Activated effector memory CD4-positive, alpha-beta T cell treated with anti-CD3 and anti-CD28 coated beads, Interleukin-2, amount 50 U/mL, for 16 hours (primary cell): ENCODE measurements around the gene MYO1F.
"Not testable (repeated sequence)": the region's sequence is repeated elsewhere in the genome, so short reads cannot be mapped to it uniquely, and the experiment has no call there.

ENCODE experiments used
- DNase-seq: peaks from one replicate; pipeline ENCODE4 v3.0.0-alpha.2; 2020

MYO1F gene

GRCh38 chr19:8514505-8515009 is 62.7 kb downstream of the MYO1F start:
- DNase-seq, result not testable (repeated sequence)

GRCh38 chr19:8513687-8514504 is 63.3 kb downstream of the MYO1F start, which contains the start of gene ZNF414:
ZNF414 (minus strand) TSS chr19:8514167; CDS start chr19:8514046, 121 bp downstream.
- peak; percentile 97 for DNase-seq

- no peak for DNase-seq
Observed at GRCh38 chr19:8513036-8513686, 64.1 kb downstream of the MYO1F start.

DNA sequence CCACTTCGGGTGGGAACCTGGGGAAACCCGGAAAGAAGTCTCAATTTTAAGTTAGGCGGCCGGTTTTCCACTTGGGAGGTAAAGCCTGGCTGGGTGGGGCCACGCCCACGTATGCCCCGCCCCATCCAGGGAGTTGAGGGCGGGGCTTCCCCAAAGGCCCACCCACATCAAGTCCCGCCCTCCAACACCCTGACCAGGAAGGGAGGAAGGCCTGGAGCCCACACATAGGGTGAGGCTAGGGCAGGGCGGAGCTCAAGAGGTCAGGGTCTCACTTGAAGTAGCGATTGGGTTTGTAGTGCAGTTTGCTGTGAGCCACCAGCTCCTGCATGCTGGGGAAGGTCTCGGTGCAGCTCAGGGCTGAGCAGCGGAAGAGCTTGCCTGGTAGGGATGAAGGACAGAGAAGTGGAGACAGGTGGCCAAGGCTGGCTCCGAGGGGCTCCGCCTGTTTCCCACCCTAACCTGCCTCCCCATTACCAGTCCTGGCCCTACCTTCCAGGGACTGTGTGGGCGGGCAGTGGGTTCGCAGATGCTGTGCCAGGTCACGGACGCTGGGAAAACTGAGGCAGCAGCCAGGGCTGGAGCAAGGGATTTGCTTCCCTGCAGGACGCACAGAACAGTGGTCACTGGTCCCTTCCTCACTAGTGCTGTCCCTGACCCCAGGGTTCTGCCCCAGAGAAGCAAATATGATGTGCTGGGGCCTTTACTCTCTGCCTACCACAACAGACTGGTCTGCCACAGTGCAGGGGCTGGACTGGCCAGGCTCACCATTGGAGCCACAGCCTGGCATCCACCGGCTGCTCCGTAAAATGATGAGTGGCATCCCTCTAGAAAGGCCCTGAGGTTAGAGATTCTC is 64.9 kb downstream of the MYO1F start:
- no peak for DNase-seq

DNA sequence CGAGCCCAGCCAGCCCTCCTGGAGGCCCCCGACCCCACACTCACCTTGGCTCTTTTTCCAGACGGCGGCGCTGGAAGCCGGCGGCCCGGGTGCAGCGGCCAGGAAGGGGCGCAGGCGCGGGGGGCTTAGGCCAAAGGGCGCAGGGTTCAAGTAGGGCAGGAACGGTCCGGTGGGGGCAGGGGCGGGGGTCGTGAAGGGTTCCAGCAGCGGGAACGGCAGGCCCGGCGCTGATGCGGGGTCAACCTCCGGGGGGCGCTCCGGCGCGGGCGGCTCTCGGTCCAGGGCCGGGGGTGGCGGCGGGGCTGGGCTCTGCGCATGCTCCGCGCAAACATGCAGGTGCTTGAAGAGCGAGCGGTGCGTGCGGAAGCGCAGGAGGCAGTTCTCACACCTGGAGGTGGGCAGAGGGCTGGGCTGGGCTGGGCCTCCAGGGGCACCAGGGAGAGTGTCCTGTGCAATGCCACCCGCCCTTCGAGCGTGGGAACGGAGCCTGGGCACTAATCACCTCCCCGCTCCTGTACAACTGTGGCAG is 65.6 kb downstream of the MYO1F start:
- no peak for DNase-seq

GRCh38 chr19:8510589-8511115 is 66.6 kb downstream of the MYO1F start:
- DNase-seq, result no peak

DNA sequence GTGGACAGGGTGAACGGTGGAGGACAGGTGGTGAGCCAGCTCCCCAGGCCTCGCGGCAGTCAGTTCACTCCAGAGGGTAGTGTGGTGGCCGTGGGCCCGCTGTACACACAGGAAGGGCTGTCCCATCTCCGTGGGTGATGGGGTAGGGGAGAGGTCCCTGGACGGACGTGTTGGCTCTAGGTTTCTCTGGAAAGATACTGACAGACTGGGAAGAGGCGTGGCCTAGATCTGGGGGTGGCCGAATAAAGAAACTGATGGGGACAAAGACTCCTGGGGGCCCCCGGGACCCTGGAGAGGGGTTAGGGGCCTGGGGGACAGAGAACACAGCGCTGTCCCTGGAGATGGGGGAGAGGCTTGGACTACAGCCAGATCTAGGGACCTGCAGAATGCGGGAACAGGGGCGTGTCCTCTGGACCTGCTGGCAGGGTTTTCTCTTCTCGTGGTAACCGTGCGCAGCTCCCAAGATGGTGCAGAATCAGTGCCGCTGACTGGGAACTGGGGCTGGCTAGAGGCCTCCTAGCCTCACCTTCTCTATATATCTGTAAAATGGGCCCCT is 70.8 kb downstream of the MYO1F start:
- no peak for DNase-seq

DNA sequence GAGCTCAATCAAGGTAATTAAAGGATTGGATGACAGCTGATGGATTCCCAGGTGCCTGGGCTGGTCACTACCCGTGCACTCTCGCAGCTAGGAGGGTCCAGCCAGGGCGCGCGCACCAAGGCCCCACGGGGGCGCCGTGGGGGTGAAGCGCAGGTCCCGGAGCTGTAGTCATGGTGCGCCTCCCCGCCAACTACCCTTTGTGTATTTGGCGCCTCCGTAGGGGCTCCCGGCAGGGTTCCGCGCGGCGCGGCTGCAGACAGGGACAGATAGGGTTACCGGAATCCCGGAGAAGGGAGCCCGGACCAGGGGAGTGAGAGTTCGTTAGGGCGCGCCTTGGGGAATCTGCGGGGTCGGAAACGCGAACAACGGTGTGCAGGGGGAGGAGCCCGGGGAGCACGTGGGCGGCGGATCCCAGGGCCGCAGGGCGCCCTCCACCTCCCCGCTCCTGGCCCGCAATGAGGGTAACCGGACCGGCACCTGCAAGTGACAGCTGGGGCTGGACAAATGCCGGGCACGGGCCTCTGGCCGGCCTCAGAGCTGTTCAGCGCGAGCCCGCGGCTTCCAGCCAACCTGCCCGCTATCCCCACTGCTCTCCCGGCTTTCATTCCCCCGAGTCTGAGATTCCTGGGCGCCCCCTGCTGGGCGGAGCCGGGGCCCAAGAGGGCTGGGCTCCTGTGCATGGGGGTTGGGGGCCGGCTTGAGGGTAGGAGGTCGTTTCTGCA is 71.4 kb downstream of the MYO1F start:
- DNase-seq, result peak; percentile 90

GRCh38 chr19:8504919-8505318 is 72.3 kb downstream of the MYO1F start:
- no peak for DNase-seq

GRCh38 chr19:8504171-8504570 is 73.1 kb downstream of the MYO1F start:
- DNase-seq, result no peak

- DNase-seq, result no peak
Observed at GRCh38 chr19:8503510-8503909, 73.7 kb downstream of the MYO1F start.

DNA sequence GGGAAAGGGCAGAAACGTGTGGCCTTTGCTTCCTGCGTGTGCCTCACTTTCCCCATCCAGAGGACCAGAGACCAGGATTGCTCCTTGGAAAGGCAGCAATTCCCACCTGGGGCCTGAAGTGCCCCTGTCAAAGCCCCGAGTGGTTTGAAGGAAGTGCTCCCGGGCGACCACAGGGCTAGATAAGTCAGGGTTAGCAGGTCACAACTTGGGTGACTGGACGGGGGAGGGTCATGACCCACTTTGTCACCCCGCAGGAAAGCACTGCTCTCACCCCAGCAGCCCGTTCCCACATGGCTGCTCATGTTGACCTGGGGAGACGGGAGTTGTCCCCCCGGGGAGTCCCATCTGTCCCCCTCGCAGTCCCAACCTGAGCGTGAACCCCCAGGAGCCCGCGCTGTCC is 75.3 kb downstream of the MYO1F start:
- DNase-seq, result no peak

GRCh38 chr19:8501516-8501915 is 75.7 kb downstream of the MYO1F start:
- DNase-seq, result no peak

- DNase-seq, result no peak
Observed at GRCh38 chr19:8500158-8500557, 77.1 kb downstream of the MYO1F start.

DNA sequence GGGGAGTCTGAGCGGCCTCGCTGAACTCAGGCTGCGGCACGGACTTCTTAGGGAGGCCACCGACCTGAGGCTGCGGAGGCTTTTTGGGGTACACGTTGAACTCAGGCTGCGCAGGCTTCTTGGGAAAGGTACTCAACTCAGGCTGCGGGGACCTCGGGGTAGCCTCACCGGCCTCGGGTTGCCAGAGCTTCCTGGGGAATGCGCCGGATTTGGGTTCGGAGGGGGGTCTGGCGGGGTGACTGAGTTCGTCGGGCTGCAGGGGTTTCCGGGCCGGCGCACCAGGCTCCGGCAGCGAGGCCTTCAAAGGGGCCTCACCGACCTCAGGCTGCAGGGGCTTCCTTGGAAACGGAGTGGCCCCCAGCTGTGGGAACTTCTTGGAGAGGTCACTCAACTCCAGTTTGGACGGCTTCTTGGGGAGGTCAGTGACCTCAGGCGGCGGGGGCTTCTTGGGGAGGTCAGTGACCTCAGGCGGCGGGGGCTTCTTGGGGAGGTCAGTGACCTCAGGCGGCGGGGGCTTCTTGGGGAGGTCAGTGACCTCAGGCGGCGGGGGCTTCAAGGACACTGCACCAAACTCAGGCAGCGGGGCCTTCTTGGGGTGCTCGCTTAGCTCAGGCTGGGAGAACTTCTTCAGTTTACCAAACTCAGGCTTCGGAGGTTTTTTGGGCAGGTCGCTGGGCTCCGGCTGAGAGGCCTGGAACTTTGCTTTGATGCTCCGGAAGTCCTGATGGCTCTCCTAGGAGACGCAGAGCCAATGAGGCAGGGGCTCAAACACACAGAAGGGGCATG is 78.0 kb downstream of the MYO1F start:
- DNase-seq, result no peak

DNA sequence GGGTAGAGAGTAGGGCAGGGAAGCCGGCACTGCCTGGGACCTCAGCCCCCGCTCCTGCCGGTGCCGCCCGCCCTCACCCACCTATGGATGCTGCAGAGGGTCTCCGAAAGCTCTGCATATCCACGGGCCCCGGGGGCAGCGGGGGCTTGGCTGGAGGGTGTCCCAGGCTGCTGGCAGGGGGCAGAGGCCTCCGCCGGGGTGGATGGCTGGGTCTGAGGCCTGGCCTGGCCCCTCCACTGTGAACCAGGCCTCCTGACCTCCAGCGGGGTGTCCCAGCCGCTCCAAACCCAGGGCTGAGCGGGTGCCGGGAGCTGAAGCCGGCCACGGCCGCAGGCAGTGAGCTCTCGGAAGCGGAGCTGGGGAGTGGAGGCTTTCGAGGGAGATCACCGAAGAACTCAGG is 78.9 kb downstream of the MYO1F start:
- no peak for DNase-seq

DNA sequence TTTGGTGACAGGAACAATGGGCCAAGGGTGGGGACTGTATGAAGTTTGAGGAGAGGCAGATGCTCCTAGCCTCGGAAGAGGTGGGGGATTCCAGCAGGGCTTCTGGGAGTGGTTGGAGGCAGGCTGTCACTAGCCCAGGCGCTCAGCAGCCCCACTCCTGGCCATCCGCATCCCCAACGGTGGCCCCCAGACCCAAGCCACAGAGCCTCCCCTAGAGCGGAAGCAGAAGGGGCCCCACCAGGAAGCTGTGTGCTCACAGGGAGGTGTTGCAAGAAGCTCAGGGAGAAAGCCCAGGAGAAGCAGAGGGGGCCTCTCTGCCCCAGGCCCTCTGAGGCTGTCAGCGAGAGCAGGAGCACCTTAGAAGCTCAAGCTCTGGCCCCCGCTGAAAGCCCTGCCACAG is 83.1 kb downstream of the MYO1F start:
- DNase-seq, result no peak

GRCh38 chr19:8491574-8491973 is 85.7 kb downstream of the MYO1F start:
- no peak for DNase-seq

GRCh38 chr19:8490873-8491272 is 86.4 kb downstream of the MYO1F start:
- no peak for DNase-seq

DNA sequence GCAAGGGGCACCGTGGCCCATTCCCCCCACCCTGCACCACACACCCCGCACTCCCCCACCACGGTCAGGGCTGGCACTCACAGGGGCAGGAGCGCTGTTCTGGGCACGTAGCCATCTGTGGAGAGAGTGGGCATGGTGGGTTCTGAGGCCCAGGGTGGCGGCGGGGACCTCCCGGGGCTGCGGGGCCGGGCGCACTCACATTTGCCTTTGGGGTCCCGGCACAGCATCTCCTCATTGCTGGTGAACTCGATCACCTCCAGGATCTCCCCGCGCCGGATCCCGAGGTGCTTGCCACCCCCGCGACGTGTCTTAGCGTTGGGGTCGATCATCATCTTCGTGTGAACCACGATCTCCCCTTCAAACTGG is 86.9 kb downstream of the MYO1F start:
- DNase-seq, result no peak
